HepG2 (cell line): ENCODE results near the gene SGPP1. TPM values are rescaled to one million over a fixed set of nuclear protein-coding genes. Genes with fewer than 3 reads are reported as not detected.
A peak's percentile ranks its signal among the peaks of the same experiment; 100 is the strongest.

Source experiments
- GZF1 ChIP-seq: sonication (generic); formaldehyde crosslinking; IDR thresholded peaks from 2 replicates; pipeline ENCODE4 v1.5.1; 2020; ENCODE audit warnings: mild to moderate bottlenecking, missing genetic modification reagents
- STAT6 ChIP-seq: sonication (generic); formaldehyde crosslinking; IDR thresholded peaks from 2 replicates; pipeline ENCODE4 v1.4.0; 2020; ENCODE audit warnings: missing genetic modification reagents, mild to moderate bottlenecking, borderline replicate concordance
- TAF1 ChIP-seq: sonication (generic); formaldehyde crosslinking; IDR thresholded peaks from 2 replicates; pipeline ENCODE4 v1.4.0; 2020; ENCODE audit warnings: missing genetic modification reagents
- TMF1 ChIP-seq: sonication (generic); formaldehyde crosslinking; IDR thresholded peaks from 2 replicates; pipeline ENCODE4 v1.8.1; 2022; ENCODE audit warnings: low read depth, missing genetic modification reagents
- ZBTB33 ChIP-seq: sonication (generic); formaldehyde crosslinking; IDR thresholded peaks from 2 replicates; pipeline ENCODE4 v1.4.0; 2020; ENCODE audit warnings: missing genetic modification reagents
- ZBTB42 ChIP-seq: sonication (generic); formaldehyde crosslinking; IDR thresholded peaks from 2 replicates; pipeline ENCODE4 v1.5.0; 2020; ENCODE audit warnings: mild to moderate bottlenecking, missing genetic modification reagents
- ZNF317 ChIP-seq: sonication (generic); formaldehyde crosslinking; IDR thresholded peaks from 2 replicates; pipeline ENCODE4 v1.5.0; 2020; ENCODE audit warnings: mild to moderate bottlenecking, missing genetic modification reagents
- ZNF792 ChIP-seq: IDR thresholded peaks from 2 replicates; pipeline ENCODE4 v1.6.1; 2016
- ZNF841 ChIP-seq: sonication (generic); formaldehyde crosslinking; IDR thresholded peaks from 2 replicates; pipeline ENCODE4 v1.8.1; 2023; ENCODE audit warnings: missing genetic modification reagents, borderline replicate concordance
- polyA plus RNA-seq, 8 experiments: library from polyadenylated mRNA; depleted of rRNA in 3 of 8; stranded (reverse) in 7 of 8; unstranded in 1 of 8; fragments of >200 nt; fragmentation: Illumina TruSeq in 4 of 8; extraction: Trizol in 4 of 8; gene quantifications; 2 replicates each; pipeline versions ENCODE4 v1.2.1 to v1.2.3, GENCODE V29; 2011 to 2016; ENCODE audit warnings: low read depth in 4 of 8, missing spikeins in 1 of 8, mixed read lengths in 1 of 8; ENCODE audit not compliant: insufficient read depth in 1 of 8
- total RNA-seq, 5 experiments: library from RNA; depleted of rRNA; stranded (reverse); fragments of >200 nt; fragmentation: Illumina TruSeq; extraction: Trizol; gene quantifications; 2 replicates each; pipeline ENCODE4 v1.2.3, GENCODE V29; 2016; ENCODE audit warnings: low read depth in 1 of 5
- TF ChIP-seq, protein P1 (sequence below): sonication (generic); formaldehyde crosslinking; IDR thresholded peaks from 2 replicates; pipeline ENCODE4 v1.8.0; 2023; ENCODE audit warnings: mild to moderate bottlenecking, missing genetic modification reagents
- TF ChIP-seq, protein P2 (sequence below): sonication (generic); formaldehyde crosslinking; IDR thresholded peaks from 2 replicates; pipeline ENCODE4 v1.4.0; 2020; ENCODE audit warnings: missing genetic modification reagents, borderline replicate concordance
- TF ChIP-seq, protein P3 (sequence below): fragments of 450-650 bp; IDR thresholded peaks from 2 replicates; pipeline ENCODE4 v1.6.1; 2016

The SGPP1 gene
- total and polyA plus RNA-seq, 2 of the 13 experiments (the other 11 are each of a cell fraction or from before 2014, with no cell fraction given): 6.4 to 6.8 TPM

DNA sequence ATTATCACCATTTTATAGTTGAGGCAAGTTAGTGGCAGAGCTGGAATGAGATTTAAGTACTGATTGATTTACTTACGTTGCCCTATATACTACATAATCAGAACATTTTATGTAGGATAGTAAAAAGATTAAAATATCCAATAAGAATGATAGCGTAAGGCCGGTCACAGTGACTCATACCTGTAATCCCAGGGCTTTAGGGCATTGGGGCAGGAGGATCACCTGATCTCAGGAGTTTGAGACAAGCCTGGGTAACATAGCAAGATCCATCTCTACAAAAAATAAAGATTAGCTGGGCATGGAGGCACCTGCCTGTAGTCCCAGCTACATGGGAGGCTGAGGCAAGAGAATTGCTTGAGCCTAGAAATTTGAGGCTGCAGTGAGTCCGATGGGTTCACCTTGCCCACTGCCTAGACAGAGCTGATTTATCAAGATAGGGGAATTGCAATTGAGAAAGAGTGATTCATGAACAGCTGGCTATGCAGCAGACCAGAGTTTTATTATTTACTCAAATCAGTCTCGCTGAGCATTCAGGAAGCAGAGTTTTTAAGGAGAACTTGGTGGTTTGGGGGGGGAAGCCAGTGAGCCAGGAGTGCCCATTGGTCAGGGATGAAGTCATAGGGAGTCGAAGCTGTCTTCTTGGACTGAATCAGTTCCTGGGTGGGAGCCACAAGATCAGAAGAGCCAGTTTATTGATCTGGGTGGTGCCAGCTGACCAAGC is 24.7 kb upstream of the SGPP1 start (continued):
- TF ChIP-seq ZBTB33: no peak
- TF ChIP-seq ZNF841 (CRISPR knock-in tag): no peak
- TF ChIP-seq, protein P1, sequence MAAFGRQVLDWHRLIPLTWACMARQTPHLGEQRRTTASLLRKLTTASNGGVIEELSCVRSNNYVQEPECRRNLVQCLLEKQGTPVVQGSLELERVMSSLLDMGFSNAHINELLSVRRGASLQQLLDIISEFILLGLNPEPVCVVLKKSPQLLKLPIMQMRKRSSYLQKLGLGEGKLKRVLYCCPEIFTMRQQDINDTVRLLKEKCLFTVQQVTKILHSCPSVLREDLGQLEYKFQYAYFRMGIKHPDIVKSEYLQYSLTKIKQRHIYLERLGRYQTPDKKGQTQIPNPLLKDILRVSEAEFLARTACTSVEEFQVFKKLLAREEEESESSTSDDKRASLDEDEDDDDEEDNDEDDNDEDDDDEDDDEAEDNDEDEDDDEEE (CRISPR knock-in tag): no peak
- no peak for TF ChIP-seq ZNF317 (CRISPR knock-in tag)
- no peak for TF ChIP-seq STAT6 (CRISPR knock-in tag)
- no peak for TF ChIP-seq TAF1
- no peak for TF ChIP-seq GZF1 (CRISPR knock-in tag)
- TF ChIP-seq, protein P2, sequence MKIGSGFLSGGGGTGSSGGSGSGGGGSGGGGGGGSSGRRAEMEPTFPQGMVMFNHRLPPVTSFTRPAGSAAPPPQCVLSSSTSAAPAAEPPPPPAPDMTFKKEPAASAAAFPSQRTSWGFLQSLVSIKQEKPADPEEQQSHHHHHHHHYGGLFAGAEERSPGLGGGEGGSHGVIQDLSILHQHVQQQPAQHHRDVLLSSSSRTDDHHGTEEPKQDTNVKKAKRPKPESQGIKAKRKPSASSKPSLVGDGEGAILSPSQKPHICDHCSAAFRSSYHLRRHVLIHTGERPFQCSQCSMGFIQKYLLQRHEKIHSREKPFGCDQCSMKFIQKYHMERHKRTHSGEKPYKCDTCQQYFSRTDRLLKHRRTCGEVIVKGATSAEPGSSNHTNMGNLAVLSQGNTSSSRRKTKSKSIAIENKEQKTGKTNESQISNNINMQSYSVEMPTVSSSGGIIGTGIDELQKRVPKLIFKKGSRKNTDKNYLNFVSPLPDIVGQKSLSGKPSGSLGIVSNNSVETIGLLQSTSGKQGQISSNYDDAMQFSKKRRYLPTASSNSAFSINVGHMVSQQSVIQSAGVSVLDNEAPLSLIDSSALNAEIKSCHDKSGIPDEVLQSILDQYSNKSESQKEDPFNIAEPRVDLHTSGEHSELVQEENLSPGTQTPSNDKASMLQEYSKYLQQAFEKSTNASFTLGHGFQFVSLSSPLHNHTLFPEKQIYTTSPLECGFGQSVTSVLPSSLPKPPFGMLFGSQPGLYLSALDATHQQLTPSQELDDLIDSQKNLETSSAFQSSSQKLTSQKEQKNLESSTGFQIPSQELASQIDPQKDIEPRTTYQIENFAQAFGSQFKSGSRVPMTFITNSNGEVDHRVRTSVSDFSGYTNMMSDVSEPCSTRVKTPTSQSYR (CRISPR knock-in tag): no peak
- TF ChIP-seq ZBTB42 (CRISPR knock-in tag): no peak
- no peak for TF ChIP-seq TMF1 (CRISPR knock-in tag)
- TF ChIP-seq, protein P3, sequence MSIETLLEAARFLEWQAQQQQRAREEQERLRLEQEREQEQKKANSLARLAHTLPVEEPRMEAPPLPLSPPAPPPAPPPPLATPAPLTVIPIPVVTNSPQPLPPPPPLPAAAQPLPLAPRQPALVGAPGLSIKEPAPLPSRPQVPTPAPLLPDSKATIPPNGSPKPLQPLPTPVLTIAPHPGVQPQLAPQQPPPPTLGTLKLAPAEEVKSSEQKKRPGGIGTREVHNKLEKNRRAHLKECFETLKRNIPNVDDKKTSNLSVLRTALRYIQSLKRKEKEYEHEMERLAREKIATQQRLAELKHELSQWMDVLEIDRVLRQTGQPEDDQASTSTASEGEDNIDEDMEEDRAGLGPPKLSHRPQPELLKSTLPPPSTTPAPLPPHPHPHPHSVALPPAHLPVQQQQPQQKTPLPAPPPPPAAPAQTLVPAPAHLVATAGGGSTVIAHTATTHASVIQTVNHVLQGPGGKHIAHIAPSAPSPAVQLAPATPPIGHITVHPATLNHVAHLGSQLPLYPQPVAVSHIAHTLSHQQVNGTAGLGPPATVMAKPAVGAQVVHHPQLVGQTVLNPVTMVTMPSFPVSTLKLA: no peak
- TF ChIP-seq ZNF792 (CRISPR knock-in tag): peak; percentile 94
